HL-60 (cell line): ENCODE data around the gene TMEM131L.

Experiments used
- DNase-seq, 2 experiments: peaks; one replicate each; pipeline ENCODE4 v3.0.0-alpha.2; 2010 to 2020; ENCODE audit warnings: low read depth in 1 of 2, low spot score in 1 of 2
- H3K27ac ChIP-seq: fragments of 250-450 bp; sonication (Bioruptor Pico); replicated peaks from 2 replicates; pipeline ENCODE4 v1.5.1; 2020; ENCODE audit warnings: mild to moderate bottlenecking, moderate library complexity
- H3K27me3 ChIP-seq: fragments of 250-450 bp; sonication (Bioruptor Pico); 2 replicates; pipeline ENCODE4 v1.5.1; 2021; ENCODE audit warnings: mild to moderate bottlenecking, moderate library complexity; ENCODE audit not compliant: insufficient read depth, poor library complexity, severe bottlenecking
- H3K4me3 ChIP-seq: replicated peaks from 2 replicates; pipeline ENCODE4 v1.5.1; 2011; ENCODE audit warnings: mild to moderate bottlenecking, control low read depth, low read length; ENCODE audit not compliant: insufficient read depth
- GABPA ChIP-seq: IDR thresholded peaks from 2 replicates; pipeline ENCODE4 v1.6.1; 2012; ENCODE audit warnings: low read depth
- POLR2AphosphoS5 ChIP-seq: IDR thresholded peaks from 2 replicates; pipeline ENCODE4 v1.6.1; 2012; ENCODE audit warnings: low read depth
- SPI1 ChIP-seq: IDR thresholded peaks from 2 replicates; pipeline ENCODE4 v1.6.1; 2012; ENCODE audit warnings: low read depth, mild to moderate bottlenecking, borderline replicate concordance
- TF ChIP-seq, protein P1 (sequence below): IDR thresholded peaks from one replicate; pipeline ENCODE4 v1.5.1; 2011; ENCODE audit warnings: low read length, control low read depth, inconsistent platforms; ENCODE audit not compliant: insufficient read depth
- TF ChIP-seq, protein P2 (sequence below): IDR thresholded peaks from 2 replicates; pipeline ENCODE4 v1.6.1; 2012; ENCODE audit warnings: low read depth; ENCODE audit not compliant: insufficient replicate concordance

The TMEM131L gene

GRCh38 chr4:153579872-153580271, 113.7 kb downstream of the TMEM131L start:
- no peak overlapping the region for H3K27ac ChIP-seq
- H3K4me3 ChIP-seq = no peak overlapping the region
- DNase-seq = no peak
- no peaks in the 10 kb centered on the region for H3K27me3 ChIP-seq
- peak; percentile 83 for TF ChIP-seq SPI1
- TF ChIP-seq POLR2AphosphoS5 = no peak
- TF ChIP-seq, protein P1, sequence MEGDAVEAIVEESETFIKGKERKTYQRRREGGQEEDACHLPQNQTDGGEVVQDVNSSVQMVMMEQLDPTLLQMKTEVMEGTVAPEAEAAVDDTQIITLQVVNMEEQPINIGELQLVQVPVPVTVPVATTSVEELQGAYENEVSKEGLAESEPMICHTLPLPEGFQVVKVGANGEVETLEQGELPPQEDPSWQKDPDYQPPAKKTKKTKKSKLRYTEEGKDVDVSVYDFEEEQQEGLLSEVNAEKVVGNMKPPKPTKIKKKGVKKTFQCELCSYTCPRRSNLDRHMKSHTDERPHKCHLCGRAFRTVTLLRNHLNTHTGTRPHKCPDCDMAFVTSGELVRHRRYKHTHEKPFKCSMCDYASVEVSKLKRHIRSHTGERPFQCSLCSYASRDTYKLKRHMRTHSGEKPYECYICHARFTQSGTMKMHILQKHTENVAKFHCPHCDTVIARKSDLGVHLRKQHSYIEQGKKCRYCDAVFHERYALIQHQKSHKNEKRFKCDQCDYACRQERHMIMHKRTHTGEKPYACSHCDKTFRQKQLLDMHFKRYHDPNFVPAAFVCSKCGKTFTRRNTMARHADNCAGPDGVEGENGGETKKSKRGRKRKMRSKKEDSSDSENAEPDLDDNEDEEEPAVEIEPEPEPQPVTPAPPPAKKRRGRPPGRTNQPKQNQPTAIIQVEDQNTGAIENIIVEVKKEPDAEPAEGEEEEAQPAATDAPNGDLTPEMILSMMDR = no peak
- TF ChIP-seq GABPA = no peak

- no peak for DNase-seq
- Histone ChIP-seq H3K27ac (no peak overlapping the region), H3K4me3 (no peak overlapping the region), H3K27me3 (no peaks in the 10 kb centered on the region)
- TF ChIP-seq, protein P1 = no peak
- no peak for TF ChIP-seq POLR2AphosphoS5
- TF ChIP-seq, protein P2, sequence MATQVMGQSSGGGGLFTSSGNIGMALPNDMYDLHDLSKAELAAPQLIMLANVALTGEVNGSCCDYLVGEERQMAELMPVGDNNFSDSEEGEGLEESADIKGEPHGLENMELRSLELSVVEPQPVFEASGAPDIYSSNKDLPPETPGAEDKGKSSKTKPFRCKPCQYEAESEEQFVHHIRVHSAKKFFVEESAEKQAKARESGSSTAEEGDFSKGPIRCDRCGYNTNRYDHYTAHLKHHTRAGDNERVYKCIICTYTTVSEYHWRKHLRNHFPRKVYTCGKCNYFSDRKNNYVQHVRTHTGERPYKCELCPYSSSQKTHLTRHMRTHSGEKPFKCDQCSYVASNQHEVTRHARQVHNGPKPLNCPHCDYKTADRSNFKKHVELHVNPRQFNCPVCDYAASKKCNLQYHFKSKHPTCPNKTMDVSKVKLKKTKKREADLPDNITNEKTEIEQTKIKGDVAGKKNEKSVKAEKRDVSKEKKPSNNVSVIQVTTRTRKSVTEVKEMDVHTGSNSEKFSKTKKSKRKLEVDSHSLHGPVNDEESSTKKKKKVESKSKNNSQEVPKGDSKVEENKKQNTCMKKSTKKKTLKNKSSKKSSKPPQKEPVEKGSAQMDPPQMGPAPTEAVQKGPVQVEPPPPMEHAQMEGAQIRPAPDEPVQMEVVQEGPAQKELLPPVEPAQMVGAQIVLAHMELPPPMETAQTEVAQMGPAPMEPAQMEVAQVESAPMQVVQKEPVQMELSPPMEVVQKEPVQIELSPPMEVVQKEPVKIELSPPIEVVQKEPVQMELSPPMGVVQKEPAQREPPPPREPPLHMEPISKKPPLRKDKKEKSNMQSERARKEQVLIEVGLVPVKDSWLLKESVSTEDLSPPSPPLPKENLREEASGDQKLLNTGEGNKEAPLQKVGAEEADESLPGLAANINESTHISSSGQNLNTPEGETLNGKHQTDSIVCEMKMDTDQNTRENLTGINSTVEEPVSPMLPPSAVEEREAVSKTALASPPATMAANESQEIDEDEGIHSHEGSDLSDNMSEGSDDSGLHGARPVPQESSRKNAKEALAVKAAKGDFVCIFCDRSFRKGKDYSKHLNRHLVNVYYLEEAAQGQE = no peak
- TF ChIP-seq SPI1 = no peak
- no peak for TF ChIP-seq GABPA
Measured at GRCh38 chr4:153582954-153583702, 117.0 kb downstream of the TMEM131L start.

DNA sequence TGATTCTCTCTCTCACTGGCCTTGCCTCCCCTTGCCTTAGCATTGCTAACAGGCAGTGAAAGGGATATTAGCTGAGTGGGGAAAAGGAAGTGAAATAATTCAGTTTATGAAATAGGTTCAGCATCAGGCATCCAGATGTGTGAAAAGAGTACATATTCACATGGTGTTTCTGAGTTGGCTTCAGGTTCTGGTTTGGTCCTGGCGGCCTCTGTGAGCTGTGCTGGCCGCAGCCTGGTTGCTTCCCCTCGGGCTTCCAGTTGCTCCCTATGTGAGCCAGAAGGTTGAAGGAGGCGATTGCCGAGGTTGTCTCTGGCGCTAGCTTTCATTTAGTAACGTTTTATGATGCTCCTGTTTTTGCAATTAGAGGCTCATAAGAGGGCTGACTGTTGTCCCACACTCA, 118.9 kb downstream of the TMEM131L start:
- Histone ChIP-seq H3K4me3 (no peak overlapping the region), H3K27me3 (no peaks in the 10 kb centered on the region), H3K27ac (no peak overlapping the region)
- no peak for DNase-seq
- TF ChIP-seq POLR2AphosphoS5 = no peak
- no peak for TF ChIP-seq GABPA
- TF ChIP-seq SPI1 = no peak
- TF ChIP-seq, protein P1 = no peak
- TF ChIP-seq, protein P2 = no peak
